GM19043 (cell line): Measurements from ENCODE around the gene MAP2K3.
"Not testable (repeated sequence)": the region's sequence is repeated elsewhere in the genome, so short reads cannot be mapped to it uniquely, and the experiment has no call there.

Experiments
- ATAC-seq: cut with Tn5 transposase; IDR thresholded peaks from one replicate; pipeline ENCODE4 v1.9.1; 2021; ENCODE audit warnings: low read depth; ENCODE audit not compliant: unreplicated experiment

The MAP2K3 gene

DNA sequence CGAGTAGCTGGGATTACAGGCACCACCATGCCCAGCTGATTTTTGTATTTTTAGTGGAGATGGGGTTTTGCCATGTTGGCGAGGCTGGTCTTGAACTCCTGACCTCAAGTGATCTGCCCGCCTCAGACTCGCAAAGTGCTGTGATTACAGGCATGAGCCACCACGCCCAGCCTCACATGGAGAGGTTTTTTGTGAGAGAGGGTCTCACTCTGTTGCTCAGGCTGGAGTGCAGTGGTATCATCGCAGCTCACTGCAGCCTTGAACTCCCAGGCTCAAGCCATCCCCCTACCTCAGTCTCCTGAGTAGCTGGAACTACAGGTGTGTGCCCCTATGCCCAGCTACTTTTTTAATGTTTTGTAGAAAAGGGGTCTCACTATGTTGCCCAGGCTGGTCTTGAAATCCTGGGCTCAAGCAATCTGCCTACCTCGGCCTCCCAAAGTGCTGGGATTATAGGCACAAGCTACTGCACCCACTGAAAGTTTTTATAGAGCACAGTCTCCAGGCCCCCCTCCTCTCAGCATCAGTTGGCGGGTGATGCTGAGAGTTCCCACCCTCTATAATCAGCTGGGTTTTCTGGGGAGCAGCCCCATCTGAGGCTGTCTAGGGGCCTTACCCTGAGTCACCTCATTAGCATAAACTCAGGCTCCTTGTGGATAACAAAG lies 22.2 kb downstream of the MAP2K3 start:
- not testable (repeated sequence) for ATAC-seq

DNA sequence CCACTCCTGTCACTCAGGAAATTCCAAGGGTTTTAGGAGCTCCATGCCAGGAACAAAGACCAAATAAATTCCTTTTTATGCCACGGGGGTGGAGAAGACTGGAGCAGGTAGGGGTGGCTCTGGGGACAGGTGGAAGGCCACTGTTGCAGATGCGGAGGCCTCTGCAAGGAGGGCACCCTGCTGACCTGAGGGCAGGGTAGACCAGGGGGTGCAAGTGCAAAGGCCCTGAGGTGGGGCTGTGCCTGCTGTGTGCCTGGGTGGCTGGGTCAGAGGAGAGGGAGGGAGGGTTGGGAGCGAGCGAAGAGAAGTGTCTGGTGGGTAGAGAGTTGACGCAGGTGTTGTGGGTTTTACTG lies 22.7 kb downstream of the MAP2K3 start:
- ATAC-seq, result not testable (repeated sequence)

DNA sequence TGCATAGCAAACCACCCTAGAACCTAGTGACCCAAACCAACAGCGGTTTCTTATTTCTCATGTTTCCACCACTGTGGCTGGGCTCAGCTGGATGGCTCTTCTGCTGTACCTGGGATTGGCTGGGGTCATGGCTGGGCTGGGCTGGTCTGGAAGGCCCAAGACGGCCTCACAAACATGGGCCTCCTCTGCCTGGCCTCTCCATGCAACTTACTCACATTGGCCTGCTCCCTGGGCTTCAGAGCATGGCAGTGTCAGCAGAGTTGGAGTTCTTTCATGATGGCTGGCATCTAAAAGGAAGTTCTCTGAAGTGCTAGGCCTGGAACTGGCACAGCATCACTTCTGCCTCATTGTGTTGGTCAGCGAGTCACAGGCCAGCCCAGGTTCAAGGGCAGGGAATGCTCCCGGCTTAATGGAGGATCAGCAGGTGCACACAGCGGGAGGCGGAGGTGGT lies 24.4 kb downstream of the MAP2K3 start:
- not testable (repeated sequence) for ATAC-seq

DNA sequence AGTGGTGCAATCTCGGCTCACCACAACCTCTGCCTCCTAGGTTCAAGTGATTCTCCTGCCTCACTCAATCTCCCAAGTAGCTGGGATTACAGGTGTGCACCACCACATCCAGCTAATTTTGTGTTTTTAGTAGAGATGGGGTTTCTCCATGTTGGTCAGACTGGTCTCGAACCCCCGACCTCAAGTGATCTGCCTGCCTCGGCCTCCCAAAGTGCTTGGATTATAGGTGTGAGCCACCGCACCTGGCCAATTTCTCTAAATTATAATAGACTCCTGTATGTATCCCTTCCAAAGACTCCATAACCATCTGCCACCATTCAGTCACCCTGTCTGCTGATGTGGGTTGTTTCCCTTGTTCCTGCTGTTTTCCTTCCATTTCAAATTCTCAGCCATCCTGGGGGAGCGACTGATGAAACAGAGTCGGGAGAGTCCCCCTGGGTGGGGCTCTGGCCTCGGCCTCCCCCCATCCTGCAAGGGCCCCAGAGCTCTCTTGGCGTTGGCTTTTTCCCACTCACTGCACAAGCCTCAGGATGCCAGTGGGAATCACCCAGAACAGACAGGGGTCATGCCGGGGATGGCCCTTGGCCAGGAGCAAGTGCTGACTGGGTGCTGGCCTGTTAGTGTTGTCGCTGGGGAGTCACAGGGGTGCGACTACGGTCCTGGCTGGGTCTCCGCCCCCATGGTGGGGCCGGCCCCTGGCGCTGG lies 25.7 kb downstream of the MAP2K3 start:
- ATAC-seq, result not testable (repeated sequence)

DNA sequence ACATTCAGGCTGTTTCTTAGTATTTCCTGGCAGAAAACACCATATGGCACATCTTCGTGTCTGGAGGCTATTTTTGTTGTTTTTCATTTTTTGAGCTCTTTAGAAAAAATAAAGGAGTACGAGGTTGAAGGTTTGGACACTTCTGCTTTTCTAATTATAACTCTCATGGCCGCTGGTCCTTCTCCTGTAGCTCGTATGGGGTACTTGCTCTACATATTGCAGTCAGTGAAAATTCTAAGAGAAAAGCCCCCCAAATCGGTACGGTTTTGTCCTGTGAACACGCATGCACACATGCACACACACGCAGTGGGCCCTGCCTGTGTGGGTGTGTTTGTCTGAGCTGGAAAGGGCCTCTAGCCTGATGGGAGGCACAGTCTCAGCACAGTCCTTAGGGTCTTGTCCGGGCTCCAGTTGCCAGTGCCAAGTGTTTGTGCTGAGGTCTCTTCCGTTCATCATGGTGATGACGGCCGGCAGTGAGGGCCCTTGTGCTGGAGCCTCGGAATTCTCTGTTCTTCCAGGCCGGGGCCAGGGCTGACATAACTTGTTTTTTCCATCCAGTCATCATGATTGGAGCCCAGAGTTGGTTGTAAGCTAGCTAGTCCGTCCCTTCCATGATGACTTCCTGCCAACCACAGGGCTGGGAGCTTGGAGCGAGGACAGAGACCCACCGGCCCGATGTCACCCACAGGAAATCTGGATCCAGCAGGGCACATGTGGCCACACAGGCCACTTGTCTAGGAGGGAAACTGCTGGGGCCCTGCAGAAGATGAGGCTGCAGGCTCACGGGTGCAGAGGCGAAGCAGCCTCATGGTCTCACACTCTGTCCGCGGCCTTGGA lies 26.5 kb downstream of the MAP2K3 start:
- ATAC-seq, result not testable (repeated sequence)

DNA sequence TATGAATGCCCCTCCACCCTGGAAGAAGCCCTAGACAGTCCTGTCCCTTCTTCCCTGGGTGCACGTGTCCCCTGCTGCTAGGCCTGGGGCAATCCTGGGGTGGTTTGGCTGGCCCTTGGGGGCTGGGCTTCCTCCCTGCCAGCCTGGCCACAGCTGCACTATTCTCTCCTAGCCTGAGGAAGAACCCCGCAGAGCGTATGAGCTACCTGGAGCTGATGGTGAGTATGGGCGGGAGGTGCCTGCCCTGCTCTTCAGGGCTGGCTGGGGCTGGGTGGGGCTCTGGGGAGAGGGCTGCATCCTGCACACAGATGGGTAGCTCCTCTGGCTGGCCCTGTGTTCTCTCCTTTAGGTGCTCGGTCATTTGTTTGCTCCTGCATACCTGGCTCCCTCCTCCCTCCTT lies 28.8 kb downstream of the MAP2K3 start:
- ATAC-seq, result no peak

DNA sequence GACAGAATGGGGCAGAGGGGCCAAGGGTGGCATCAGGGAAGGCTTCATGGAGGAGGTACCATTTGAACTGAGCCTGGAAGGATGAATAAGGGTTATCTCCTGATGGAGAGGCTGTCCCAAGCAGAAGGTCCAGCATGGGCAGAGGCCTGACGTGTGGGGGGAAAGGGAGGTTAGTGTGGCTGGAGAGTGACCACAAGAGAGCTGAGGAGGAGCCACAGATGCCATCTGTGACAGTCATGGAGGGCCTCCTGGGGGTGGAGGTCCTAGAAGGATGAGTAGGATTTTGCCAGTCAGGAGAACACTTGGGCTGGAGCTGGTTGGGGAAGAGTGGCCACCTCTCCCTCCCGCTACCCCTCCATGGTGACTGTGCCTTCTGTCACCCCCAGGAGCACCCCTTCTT lies 29.2 kb downstream of the MAP2K3 start:
- ATAC-seq, result not testable (repeated sequence)

DNA sequence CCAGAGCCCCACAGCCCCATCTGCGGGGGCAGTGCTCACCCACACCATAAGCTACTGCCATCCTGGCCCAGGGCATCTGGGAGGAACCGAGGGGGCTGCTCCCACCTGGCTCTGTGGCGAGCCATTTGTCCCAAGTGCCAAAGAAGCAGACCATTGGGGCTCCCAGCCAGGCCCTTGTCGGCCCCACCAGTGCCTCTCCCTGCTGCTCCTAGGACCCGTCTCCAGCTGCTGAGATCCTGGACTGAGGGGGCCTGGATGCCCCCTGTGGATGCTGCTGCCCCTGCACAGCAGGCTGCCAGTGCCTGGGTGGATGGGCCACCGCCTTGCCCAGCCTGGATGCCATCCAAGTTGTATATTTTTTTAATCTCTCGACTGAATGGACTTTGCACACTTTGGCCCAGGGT lies 29.8 kb downstream of the MAP2K3 start:
- ATAC-seq, result not testable (repeated sequence)

DNA sequence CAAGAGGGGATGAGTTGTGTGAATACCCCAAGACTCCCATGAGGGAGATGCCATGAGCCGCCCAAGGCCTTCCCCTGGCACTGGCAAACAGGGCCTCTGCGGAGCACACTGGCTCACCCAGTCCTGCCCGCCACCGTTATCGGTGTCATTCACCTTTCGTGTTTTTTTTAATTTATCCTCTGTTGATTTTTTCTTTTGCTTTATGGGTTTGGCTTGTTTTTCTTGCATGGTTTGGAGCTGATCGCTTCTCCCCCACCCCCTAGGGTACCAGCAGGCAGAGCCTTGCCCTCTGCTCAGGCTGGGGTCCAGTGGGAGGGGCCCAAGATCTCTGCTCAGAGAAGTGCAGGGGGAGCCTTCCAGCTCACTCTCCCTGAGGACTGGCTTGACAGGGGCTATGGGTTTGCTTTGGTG lies 30.2 kb downstream of the MAP2K3 start:
- not testable (repeated sequence) for ATAC-seq

DNA sequence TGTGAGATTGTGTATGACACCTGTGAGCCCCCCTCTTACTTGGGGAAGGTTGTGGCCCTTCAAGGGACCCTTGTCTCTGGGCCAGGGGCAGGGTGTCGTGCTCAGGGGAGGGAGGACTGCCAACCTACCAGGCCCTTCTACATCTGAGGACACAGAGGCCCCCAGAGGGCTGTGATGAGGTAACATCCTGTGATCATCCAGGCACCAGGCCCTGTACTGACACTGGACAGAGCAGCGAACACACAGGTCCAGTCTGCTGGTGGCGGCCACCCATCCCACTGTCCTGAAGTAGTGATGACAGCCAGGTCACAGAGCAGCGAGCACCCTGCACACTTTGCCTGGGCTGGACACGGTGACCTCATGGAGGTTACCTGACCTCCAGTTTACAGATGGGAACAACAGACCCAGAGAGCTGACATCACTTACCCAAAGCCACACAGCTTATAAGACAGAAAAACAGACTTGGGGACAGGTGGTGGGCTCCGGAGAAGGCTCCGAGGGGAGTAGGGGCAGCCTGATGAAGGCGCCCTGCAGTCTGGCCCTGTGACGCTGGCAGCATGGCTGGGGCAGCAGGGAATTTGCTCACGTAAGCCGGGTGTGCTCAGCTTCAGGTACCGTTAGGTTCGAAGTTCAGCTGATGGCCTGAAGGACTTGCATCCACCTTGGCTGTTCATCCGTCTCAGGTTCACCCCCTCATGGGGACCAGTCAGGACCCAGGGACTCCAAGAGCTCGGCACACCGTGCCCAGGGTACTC lies 30.9 kb downstream of the MAP2K3 start:
- ATAC-seq, result not testable (repeated sequence)

DNA sequence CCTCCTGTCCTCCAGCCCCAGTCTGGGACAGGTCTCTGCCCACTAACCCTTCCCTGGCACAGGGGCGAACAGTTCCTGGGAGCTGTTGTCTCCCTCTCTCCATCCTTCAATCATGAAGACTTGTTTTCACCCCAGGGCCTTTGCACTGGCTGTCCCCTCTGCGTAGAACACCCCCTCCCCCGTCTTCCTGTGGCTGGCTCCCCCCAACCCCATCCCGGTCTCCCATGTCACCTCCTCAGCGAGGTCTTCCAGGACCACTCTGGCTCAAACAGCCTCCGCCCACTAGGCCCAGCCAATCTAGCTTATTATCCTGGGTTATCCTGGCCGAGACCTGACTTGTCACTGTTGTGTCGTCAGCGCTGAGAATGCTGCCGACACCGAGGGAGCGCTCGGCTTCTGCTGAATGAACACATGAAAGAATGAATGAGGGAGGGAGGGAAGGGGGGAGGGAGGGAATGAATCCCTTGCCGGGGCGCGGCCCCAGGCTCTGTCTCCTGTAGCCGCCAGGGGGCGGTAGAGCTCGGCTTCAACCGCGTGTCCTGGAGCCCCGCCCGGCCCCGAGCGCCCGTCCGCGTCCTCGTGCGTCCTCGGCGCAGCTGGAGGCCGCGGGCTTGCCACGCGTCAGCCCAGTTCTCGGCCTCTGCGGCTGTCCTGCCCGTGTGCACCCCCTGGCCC lies 31.8 kb downstream of the MAP2K3 start:
- ATAC-seq, result not testable (repeated sequence)

DNA sequence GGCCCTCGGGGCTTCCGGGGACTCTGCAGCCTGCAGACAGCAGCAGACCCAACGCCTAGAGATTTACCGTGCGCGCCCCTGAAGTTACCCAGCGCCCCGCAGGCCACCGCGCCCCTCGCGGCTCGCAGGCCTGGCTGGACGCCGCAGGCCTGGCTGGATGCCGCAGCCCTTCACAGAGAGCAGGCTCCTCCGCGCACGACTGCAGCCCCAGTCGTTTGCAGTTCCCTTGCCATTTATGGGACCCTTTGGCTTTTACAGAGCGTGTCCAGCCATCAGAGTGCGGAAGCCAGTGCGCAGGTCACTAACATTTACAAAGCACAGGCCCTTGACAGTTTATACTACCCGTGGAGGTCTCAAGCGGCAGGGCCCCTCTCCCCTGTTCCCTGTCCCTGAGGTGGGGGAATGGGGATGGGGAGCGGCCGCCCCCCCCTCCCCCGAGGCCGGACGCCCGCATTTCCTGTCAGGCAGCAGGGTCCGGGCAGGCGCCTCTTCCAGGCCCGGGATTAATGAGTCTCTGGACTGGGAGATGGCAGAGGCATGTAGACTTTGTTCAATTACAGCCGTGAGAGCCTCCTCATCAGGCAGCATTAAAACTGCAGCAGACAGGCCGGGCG lies 32.5 kb downstream of the MAP2K3 start:
- not testable (repeated sequence) for ATAC-seq

DNA sequence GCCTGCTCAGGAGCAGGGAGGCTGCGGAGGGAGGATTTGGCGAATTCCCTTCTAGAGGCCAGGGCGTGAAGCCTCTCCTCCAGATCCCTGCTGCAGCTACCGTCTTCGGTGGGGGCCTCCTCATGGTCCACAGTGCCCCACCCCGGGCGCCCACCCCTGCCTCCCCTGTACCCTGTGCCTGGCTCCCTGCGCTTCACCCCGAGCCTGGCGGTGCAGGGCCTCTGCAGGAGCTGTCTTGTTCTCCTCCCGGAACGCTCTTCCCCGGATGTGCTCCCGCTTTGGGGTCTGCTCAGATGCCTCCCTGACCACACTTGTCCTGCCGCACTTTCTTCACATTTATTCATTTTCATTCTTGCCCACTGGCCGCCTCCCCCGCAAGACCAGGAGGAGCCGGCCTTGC lies 33.3 kb downstream of the MAP2K3 start:
- ATAC-seq, result not testable (repeated sequence)

DNA sequence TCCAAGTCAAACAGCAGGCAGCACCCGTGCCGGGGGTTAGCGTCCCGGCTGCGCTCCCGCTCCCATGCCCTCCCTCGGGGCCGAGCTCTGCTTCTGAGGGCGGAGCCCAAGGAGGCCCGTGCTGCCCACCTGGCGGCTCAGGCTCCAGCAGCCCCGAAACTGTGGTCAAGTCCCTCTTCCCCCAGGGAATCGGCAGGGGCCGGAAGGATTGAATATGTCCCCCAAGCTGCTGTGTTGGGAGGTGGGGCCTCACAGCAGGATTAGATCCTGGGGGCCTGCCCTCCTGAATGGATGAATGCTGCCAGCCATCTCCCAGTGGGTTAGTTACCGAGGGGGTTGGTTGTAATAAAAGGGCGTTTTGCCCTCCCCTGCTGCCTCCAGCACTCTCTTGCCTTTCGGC lies 33.9 kb downstream of the MAP2K3 start:
- no peak for ATAC-seq

DNA sequence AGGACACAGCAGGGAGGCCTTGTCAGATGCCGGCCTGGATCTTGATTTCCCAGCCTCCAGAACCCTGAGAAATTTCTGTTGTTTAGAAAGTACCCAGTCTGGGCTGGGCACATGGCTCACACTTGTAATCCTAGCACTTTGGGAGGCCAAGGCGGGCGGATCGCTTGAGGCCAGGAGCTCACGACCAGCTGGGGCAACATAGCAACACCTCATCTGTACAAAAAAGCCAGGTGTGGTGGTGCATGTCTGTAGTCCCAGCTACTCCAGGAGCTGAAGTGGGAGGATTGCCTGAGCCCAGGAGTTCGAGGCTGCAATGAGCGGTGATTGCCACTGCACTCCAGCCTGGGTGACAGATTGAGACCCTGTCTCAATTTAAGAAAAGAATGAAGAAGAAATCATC lies 34.3 kb downstream of the MAP2K3 start:
- ATAC-seq, result not testable (repeated sequence)

DNA sequence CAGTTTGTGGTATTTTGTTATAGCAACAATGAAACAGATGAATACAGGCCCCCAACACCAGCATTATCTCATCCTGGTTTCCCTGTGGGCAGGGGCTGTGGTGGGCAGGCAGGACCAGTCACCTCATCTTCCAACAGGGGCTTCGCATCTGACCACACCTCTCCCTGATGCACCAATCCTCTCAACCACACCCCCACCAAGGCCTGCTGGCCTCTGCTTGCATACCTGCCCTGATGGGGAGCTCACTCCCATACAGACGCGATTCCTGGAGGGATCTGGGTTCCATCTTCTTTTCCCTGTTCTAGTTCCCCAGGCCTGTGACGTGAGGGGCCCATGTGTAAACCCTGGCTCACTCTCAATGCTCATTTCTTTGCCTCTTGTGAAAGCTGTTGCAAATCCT lies 34.7 kb downstream of the MAP2K3 start:
- not testable (repeated sequence) for ATAC-seq

DNA sequence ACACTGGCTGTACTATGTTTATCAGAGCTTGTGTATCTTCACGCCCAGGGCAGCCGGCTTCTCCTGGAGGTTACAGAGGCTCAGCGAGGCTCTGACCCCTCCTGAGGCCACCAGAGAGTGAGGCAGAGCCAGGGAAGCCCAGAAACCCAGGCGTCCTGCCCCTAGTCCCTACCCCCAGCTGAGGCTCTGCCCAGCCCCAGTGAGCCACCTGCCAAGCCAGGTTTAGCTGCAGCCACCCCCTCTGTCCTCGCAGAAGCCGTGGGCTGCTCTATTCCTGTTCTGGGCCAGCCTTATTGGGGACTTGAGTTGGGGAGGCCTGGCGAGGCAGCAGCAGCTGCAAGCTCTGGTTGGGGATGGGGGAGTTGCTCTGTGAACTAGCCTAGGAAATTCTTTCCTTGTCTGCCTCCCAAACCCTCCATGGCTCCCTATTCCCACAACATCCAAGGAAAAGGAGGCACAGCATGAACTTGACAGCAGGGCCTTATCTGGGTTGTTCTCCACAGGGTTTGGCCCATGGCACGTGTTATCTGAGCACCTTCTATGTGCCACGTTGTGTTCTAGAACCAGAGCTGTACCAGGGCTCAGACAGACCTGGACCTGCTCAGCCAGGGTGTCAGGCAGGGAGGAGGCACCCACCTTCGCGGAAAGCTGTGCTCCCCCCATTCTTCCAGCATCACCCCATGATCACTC lies 35.3 kb downstream of the MAP2K3 start:
- not testable (repeated sequence) for ATAC-seq

DNA sequence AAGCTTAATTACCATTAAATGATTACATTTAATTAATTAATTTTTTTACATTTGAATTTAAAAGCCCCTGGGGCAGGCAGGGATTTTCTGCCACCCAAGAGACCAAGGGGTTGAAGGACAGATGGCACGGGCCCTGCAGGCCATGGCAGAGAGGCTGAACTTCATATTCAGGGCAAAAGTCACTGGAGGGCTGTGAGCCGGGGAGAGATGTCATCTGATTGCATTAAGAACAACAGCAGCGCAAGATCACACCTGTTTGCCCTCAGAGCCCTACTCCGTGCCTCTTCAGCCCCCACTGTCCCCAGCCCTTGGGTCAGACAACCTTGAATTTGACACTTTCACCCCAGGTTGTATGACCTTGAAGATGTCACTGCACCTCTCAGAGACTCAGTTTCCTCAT lies 35.9 kb downstream of the MAP2K3 start:
- ATAC-seq, result not testable (repeated sequence)

DNA sequence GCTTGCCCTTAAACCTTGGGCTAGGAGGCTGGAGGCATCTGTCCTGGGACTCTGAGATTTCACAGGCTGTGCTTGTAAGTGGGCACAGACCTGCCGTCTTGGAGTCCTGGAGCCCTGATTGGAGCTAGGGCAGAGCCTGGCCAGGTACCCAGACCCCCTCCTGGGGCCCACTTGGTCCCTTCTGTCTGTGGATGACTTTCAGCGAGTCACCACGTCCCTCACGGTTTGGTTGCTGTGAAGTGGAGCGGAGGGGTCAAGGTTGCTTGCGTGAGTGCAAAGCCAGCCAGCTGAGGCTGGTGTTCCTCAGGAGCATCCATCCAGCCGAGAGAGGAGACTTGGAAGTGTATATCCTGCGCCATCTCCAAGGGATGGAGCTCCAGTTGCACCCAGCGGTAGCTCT lies 36.5 kb downstream of the MAP2K3 start:
- not testable (repeated sequence) for ATAC-seq
